Measurements from ENCODE around the gene FDXACB1.

FDXACB1 gene

GRCh38 chr11:111871693-111872161 lies 7.2 kb downstream of the FDXACB1 start:
- Mint-ChIP-seq H3K36me3 (ENCODE audit: low read depth) (peaks cover 33% of the 10 kb centered on the region), H3K4me1 (ENCODE audit: low read depth) (peaks cover 15% of the 10 kb centered on the region), H3K9me3 (no peaks in the 10 kb centered on the region), H3K4me3 (peak overlapping the region; percentile 93), H3K27ac (peak overlapping the region; percentile 86), H3K27me3 (no peaks in the 10 kb centered on the region)

GRCh38 chr11:111870886-111871692 lies 7.9 kb downstream of the FDXACB1 start, which contains the start of gene ALG9:
ALG9 (minus strand) TSS chr11:111871581; CDS start chr11:111871482, 99 bp downstream.
- Mint-ChIP-seq H3K27ac (peak within 1 kb of the TSS; percentile 87), H3K9me3 (no peaks in the 10 kb centered on the region), H3K36me3 (ENCODE audit: low read depth) (peaks cover 36% of the 10 kb centered on the region), H3K4me1 (ENCODE audit: low read depth) (peaks cover 14% of the 10 kb centered on the region), H3K4me3 (peak within 1 kb of the TSS; percentile 93), H3K27me3 (no peaks in the 10 kb centered on the region)

- Mint-ChIP-seq H3K9me3 (no peaks in the 10 kb centered on the region), H3K4me3 (peak overlapping the region; percentile 93), H3K4me1 (ENCODE audit: low read depth) (peaks cover 14% of the 10 kb centered on the region), H3K36me3 (ENCODE audit: low read depth) (peaks cover 38% of the 10 kb centered on the region), H3K27ac (peak overlapping the region; percentile 87), H3K27me3 (no peaks in the 10 kb centered on the region)
These were observed 8.5 kb downstream of the FDXACB1 start for GRCh38 chr11:111870522-111870885.

GRCh38 chr11:111870113-111870512 lies 8.9 kb downstream of the FDXACB1 start:
- H3K4me3 Mint-ChIP-seq = peak overlapping the region; percentile 93
- H3K27ac Mint-ChIP-seq = no peak overlapping the region

GRCh38 chr11:111860257-111860656 lies 18.7 kb downstream of the FDXACB1 start:
- H3K36me3 Mint-ChIP-seq (ENCODE audit: low read depth) = peaks cover 59% of the 10 kb centered on the region
- H3K27me3 Mint-ChIP-seq = no peaks in the 10 kb centered on the region
- no peak overlapping the region for H3K4me3 Mint-ChIP-seq
- no peak overlapping the region for H3K27ac Mint-ChIP-seq
- H3K4me1 Mint-ChIP-seq (ENCODE audit: low read depth) = no peaks in the 10 kb centered on the region
- H3K9me3 Mint-ChIP-seq = no peaks in the 10 kb centered on the region

More at GRCh38 chr11:111870113-111870512, 8.9 kb downstream of the FDXACB1 start:
- Mint-ChIP-seq H3K27me3 (no peaks in the 10 kb centered on the region), H3K9me3 (no peaks in the 10 kb centered on the region), H3K36me3 (ENCODE audit: low read depth) (peaks cover 39% of the 10 kb centered on the region), H3K4me1 (ENCODE audit: low read depth) (peaks cover 14% of the 10 kb centered on the region)

DNA sequence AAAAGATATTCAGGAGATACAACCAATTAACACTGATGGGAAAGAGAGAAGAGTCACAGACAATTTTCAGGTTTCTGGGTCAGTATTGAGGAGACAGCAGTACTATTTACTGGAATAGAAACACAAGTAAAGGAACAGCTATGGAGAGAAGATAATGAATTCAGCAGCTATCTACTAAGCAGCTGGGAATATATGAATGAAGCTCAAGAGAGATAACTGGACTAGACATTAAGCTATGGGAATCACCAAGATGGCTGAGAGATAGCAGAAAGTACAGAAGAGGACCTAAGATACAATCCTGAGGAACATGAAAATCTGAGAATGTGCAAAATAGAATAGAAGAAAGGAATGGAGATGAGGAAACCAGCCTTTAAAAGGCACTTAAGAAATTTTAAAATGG lies 23.5 kb downstream of the FDXACB1 start:
- peaks cover 64% of the 10 kb centered on the region for H3K36me3 Mint-ChIP-seq (ENCODE audit: low read depth)
- H3K4me1 Mint-ChIP-seq (ENCODE audit: low read depth) = no peaks in the 10 kb centered on the region
- H3K4me3 Mint-ChIP-seq = no peak overlapping the region
- H3K27me3 Mint-ChIP-seq = no peaks in the 10 kb centered on the region
- H3K27ac Mint-ChIP-seq = no peak overlapping the region
- H3K9me3 Mint-ChIP-seq = no peaks in the 10 kb centered on the region

GRCh38 chr11:111852103-111852502 lies 26.9 kb downstream of the FDXACB1 start:
- H3K9me3 Mint-ChIP-seq = no peaks in the 10 kb centered on the region
- no peak overlapping the region for H3K4me3 Mint-ChIP-seq
- no peaks in the 10 kb centered on the region for H3K27me3 Mint-ChIP-seq
- H3K36me3 Mint-ChIP-seq (ENCODE audit: low read depth) = peaks cover 61% of the 10 kb centered on the region
- H3K27ac Mint-ChIP-seq = no peak overlapping the region
- no peaks in the 10 kb centered on the region for H3K4me1 Mint-ChIP-seq (ENCODE audit: low read depth)

DNA sequence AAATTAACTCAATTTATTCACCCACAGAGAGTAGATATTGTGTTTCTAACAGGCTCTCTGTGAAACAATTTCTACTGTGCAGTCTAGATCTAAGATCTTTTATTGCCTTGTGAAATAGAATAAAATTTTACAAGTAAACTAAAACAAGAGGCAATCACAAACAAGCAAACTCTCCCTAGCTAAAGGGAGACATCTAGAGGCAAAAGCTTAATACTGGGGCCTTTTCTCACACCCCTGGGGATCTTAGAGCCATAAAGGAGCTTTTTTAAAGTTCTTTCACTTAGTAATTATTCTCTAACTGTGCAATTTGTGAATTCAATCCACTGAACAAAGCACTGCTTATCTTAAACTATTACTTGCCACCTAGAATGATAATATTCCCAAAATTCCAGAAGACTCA lies 27.3 kb downstream of the FDXACB1 start:
- no peaks in the 10 kb centered on the region for H3K4me1 Mint-ChIP-seq (ENCODE audit: low read depth)
- H3K36me3 Mint-ChIP-seq (ENCODE audit: low read depth) = peaks cover 60% of the 10 kb centered on the region

DNA sequence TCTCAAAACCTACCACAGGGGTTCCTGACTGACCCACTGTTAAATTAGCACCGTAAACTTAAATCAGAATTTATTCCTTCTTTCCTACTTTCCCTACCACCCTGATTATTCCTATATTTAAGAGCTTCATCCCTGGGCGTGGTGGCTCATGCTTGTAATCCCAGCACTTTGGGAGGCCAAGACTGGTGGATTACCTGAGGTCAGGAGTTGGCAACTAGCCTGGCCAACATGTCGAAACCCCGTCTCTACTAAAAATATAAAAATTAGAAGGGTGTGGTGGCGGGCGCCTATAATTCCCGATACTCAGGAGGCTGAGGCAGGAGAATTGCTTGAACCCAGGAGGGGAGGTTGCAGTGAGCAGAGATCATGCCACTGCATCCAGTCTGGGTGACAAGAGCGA lies 27.9 kb downstream of the FDXACB1 start:
- no peak overlapping the region for H3K27ac Mint-ChIP-seq
- no peaks in the 10 kb centered on the region for H3K4me1 Mint-ChIP-seq (ENCODE audit: low read depth)
- H3K36me3 Mint-ChIP-seq (ENCODE audit: low read depth) = peaks cover 60% of the 10 kb centered on the region
- H3K9me3 Mint-ChIP-seq = no peaks in the 10 kb centered on the region
- H3K27me3 Mint-ChIP-seq = no peaks in the 10 kb centered on the region
- no peak overlapping the region for H3K4me3 Mint-ChIP-seq

More for the DNA sequence above, 27.3 kb downstream of the FDXACB1 start:
- H3K9me3 Mint-ChIP-seq = no peaks in the 10 kb centered on the region
- H3K27me3 Mint-ChIP-seq = no peaks in the 10 kb centered on the region
- H3K4me3 Mint-ChIP-seq = no peak overlapping the region
- H3K27ac Mint-ChIP-seq = no peak overlapping the region

GRCh38 chr11:111849631-111850030 lies 29.3 kb downstream of the FDXACB1 start:
- Mint-ChIP-seq H3K4me3 (no peak overlapping the region), H3K9me3 (no peaks in the 10 kb centered on the region), H3K4me1 (ENCODE audit: low read depth) (no peaks in the 10 kb centered on the region), H3K27ac (no peak overlapping the region), H3K36me3 (ENCODE audit: low read depth) (peaks cover 51% of the 10 kb centered on the region), H3K27me3 (no peaks in the 10 kb centered on the region)

DNA sequence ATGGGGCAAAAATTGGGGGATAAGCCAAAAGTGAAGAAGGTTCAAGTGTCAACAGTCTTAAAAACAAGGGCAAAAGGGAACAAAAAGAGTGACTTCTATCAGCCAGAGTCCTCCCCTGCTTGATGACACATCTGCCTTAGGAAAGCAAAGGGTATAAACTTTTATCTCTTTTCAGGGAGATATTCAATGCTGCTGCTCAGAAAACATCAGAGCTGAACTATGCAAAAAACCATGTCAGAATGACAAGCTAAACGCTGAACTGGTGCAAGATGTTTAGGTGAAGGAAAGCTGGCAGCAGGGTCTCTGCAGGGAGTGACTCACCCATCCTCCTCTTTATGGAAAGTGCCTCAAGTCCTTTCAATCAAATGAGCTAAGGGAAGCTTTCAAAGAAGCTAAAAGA lies 32.3 kb downstream of the FDXACB1 start:
- no peak overlapping the region for H3K27ac Mint-ChIP-seq

DNA sequence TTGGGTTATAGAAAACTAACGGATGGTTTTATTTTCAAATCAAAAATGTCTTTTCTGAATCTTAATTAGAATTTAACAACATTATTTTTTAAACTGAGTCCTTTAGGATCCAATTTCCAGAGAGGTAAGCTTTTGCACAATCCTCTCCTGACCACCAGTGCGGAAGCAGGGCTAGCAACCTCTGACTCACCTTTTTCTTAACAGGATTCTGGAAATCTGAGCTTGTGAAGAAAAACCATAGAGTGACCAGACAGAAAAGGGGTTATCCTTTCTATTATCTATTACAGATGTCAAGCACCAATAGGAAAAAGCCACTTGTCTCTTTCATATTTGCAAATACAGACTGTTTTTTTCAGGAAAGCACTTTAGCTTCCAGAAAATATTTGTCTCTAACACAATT lies 32.9 kb downstream of the FDXACB1 start:
- Mint-ChIP-seq H3K4me3 (no peak overlapping the region), H3K9me3 (no peaks in the 10 kb centered on the region), H3K27ac (no peak overlapping the region), H3K4me1 (ENCODE audit: low read depth) (no peaks in the 10 kb centered on the region), H3K36me3 (ENCODE audit: low read depth) (peaks cover 40% of the 10 kb centered on the region), H3K27me3 (no peaks in the 10 kb centered on the region)

More for the DNA sequence above, 32.3 kb downstream of the FDXACB1 start:
- Mint-ChIP-seq H3K4me3 (no peak overlapping the region), H3K36me3 (ENCODE audit: low read depth) (peaks cover 42% of the 10 kb centered on the region), H3K27me3 (no peaks in the 10 kb centered on the region), H3K9me3 (no peaks in the 10 kb centered on the region), H3K4me1 (ENCODE audit: low read depth) (no peaks in the 10 kb centered on the region)

GRCh38 chr11:111845276-111846028 lies 33.5 kb downstream of the FDXACB1 start:
- Mint-ChIP-seq H3K27ac (no peak overlapping the region), H3K36me3 (ENCODE audit: low read depth) (peaks cover 39% of the 10 kb centered on the region), H3K4me3 (no peak overlapping the region), H3K9me3 (no peaks in the 10 kb centered on the region), H3K27me3 (no peaks in the 10 kb centered on the region), H3K4me1 (ENCODE audit: low read depth) (no peaks in the 10 kb centered on the region)

- Mint-ChIP-seq H3K4me3 (no peak overlapping the region), H3K27ac (no peak overlapping the region), H3K9me3 (no peaks in the 10 kb centered on the region), H3K4me1 (ENCODE audit: low read depth) (no peaks in the 10 kb centered on the region), H3K27me3 (no peaks in the 10 kb centered on the region), H3K36me3 (ENCODE audit: low read depth) (peaks cover 28% of the 10 kb centered on the region)
These were observed 35.3 kb downstream of the FDXACB1 start for GRCh38 chr11:111843661-111844060.

GRCh38 chr11:111841370-111842053 lies 37.5 kb downstream of the FDXACB1 start:
- H3K27me3 Mint-ChIP-seq = no peaks in the 10 kb centered on the region
- H3K4me3 Mint-ChIP-seq = no peak overlapping the region
- peaks cover 7% of the 10 kb centered on the region for H3K4me1 Mint-ChIP-seq (ENCODE audit: low read depth)

More at GRCh38 chr11:111841370-111842053, 37.5 kb downstream of the FDXACB1 start:
- no peak overlapping the region for H3K27ac Mint-ChIP-seq
- H3K9me3 Mint-ChIP-seq = no peaks in the 10 kb centered on the region
- H3K36me3 Mint-ChIP-seq (ENCODE audit: low read depth) = peaks cover 28% of the 10 kb centered on the region

Data from stimulated activated naive CD8-positive, alpha-beta T cell treated with anti-CD3 and anti-CD28 coated beads, Interleukin-15, Interleukin-2, amounts not matched to agents 100 ng/mL and 50 ng/mL, for 24 hours (primary cell).